H1 (cell line): ENCODE results near the gene DBNL. TPM values are rescaled to one million over a fixed set of nuclear protein-coding genes. Genes with fewer than 3 reads are reported as not detected.
"Not testable (repeated sequence)": the region's sequence is repeated elsewhere in the genome, so short reads cannot be mapped to it uniquely, and the experiment has no call there.

Source experiments
- CTCF ChIA-PET: fragments of 300-600 bp; sonication (Branson Sonifier 250); formaldehyde crosslinking; loops from one replicate; lab custom pipeline; 2021; ENCODE audit not compliant: partially characterized antibody; lab: Charles Lee
- POLR2A ChIA-PET: fragments of 300-600 bp; sonication (Branson Sonifier 250); formaldehyde crosslinking; loops from one replicate; lab custom pipeline; 2021; ENCODE audit warnings: inconsistent platforms; ENCODE audit not compliant: partially characterized antibody; lab: Charles Lee
- DNase-seq, 2 experiments: peaks; one replicate each; pipeline versions ENCODE4 v3.0.0 to v3.0.0-alpha.2; 2010 to 2022; ENCODE audit warnings: low spot score in 2 of 2, low read depth in 1 of 2, mixed read lengths in 1 of 2
- FAIRE-seq: peaks from 2 replicates; lab custom pipeline; 2011; peaks lifted over from hg19 to GRCh38; lab: Jason Lieb, UNC
- H2AFZ ChIP-seq: 2 replicates; pipeline ENCODE4 v1.8.1; 2012; ENCODE audit warnings: low read length, inconsistent platforms
- H2AK5ac ChIP-seq: 2 replicates; pipeline ENCODE4 v1.6.1; 2013; ENCODE audit warnings: low read depth, low read length
- H2BK120ac ChIP-seq: replicated peaks from 2 replicates; pipeline ENCODE3; 2013; ENCODE audit warnings: low read depth, low read length, inconsistent platforms
- H2BK12ac ChIP-seq: 2 replicates; pipeline ENCODE4 v1.6.1; 2013; ENCODE audit warnings: low read depth, low read length
- H2BK15ac ChIP-seq: 2 replicates; pipeline ENCODE4 v1.6.1; 2013; ENCODE audit warnings: low read length
- H2BK20ac ChIP-seq: 2 replicates; pipeline ENCODE4 v1.6.1; 2013; ENCODE audit warnings: low read length
- H2BK5ac ChIP-seq: 2 replicates; pipeline ENCODE4 v1.6.1; 2013; ENCODE audit warnings: low read depth, low read length
- H3K14ac ChIP-seq: 2 replicates; pipeline ENCODE4 v1.6.1; 2013; ENCODE audit warnings: inconsistent platforms; ENCODE audit not compliant: insufficient read length
- H3K18ac ChIP-seq: 2 replicates; pipeline ENCODE4 v1.6.1; 2013; ENCODE audit warnings: low read length; ENCODE audit errors: extremely low read depth
- H3K23ac ChIP-seq: 2 replicates; pipeline ENCODE4 v1.6.1; 2013; ENCODE audit warnings: inconsistent platforms; ENCODE audit not compliant: insufficient read length
- H3K23me2 ChIP-seq: 2 replicates; pipeline ENCODE4 v1.6.1; 2013; ENCODE audit warnings: low read depth, low read length
- H3K27ac ChIP-seq: 2 replicates; pipeline ENCODE4 v1.6.1; 2011; ENCODE audit warnings: low read depth, low read length, inconsistent platforms
- H3K27me3 ChIP-seq, 4 experiments: replicated peaks in 1 of 4; 1 replicate in 1 of 4; 2 replicates in 3 of 4; pipeline versions ENCODE4 v1.6.1 to v1.8.1; 2011 to 2013; ENCODE audit warnings: low read length in 3 of 4, mild to moderate bottlenecking in 3 of 4, inconsistent platforms in 2 of 4, mixed read lengths in 2 of 4, moderate library complexity in 1 of 4; ENCODE audit not compliant: control insufficient read depth in 3 of 4, insufficient read depth in 3 of 4; ENCODE audit errors: extremely low read depth in 1 of 4
- H3K36me3 ChIP-seq, 4 experiments: 2 replicates each; pipeline versions ENCODE4 v1.6.1 to v1.8.1; 2011 to 2013; ENCODE audit warnings: mild to moderate bottlenecking in 4 of 4, low read length in 3 of 4, moderate library complexity in 2 of 4, control low read depth in 1 of 4, inconsistent platforms in 1 of 4; ENCODE audit not compliant: insufficient read depth in 4 of 4, control insufficient read depth in 2 of 4
- H3K4ac ChIP-seq: replicated peaks from 2 replicates; pipeline ENCODE3; 2013; ENCODE audit warnings: low read length, low read depth, mixed read lengths, inconsistent platforms; ENCODE audit not compliant: insufficient read length
- H3K4me1 ChIP-seq, 4 experiments: replicated peaks in 1 of 4; 1 replicate in 1 of 4; 2 replicates in 3 of 4; pipeline versions ENCODE4 v1.6.1 to v1.8.1; 2011 to 2013; ENCODE audit warnings: low read length in 3 of 4, inconsistent platforms in 2 of 4, mixed read lengths in 1 of 4; ENCODE audit not compliant: insufficient read depth in 4 of 4, control insufficient read depth in 3 of 4
- H3K4me2 ChIP-seq, 2 experiments: 2 replicates each; pipeline versions ENCODE4 v1.6.1 to v1.8.1; 2011 to 2013; ENCODE audit warnings: low read depth in 2 of 2, low read length in 2 of 2, control low read depth in 1 of 2, inconsistent platforms in 1 of 2, mild to moderate bottlenecking in 1 of 2; ENCODE audit not compliant: insufficient read depth in 1 of 2
- H3K4me3 ChIP-seq, 4 experiments: fragments of 200-600, 300-600 bp in 1 of 4; sonication (generic), shearing (Covaris generic), sonication (Bioruptor Twin) in 1 of 4; 2 replicates each; pipeline versions ENCODE4 v1.5.1 to v1.8.1; 2011 to 2016; ENCODE audit warnings: low read length in 4 of 4, low read depth in 3 of 4, control low read depth in 2 of 4, inconsistent platforms in 2 of 4, mild to moderate bottlenecking in 2 of 4, mixed read lengths in 1 of 4, moderate library complexity in 1 of 4; ENCODE audit not compliant: insufficient read depth in 2 of 4; ENCODE audit errors: extremely low read depth in 1 of 4
- H3K56ac ChIP-seq: replicated peaks from 2 replicates; pipeline ENCODE3; 2013; ENCODE audit warnings: low read depth, mild to moderate bottlenecking, mixed read lengths, low read length, inconsistent platforms; ENCODE audit not compliant: insufficient read length
- H3K79me1 ChIP-seq: 2 replicates; pipeline ENCODE4 v1.6.1; 2013; ENCODE audit warnings: low read depth, low read length, control low read depth
- H3K79me2 ChIP-seq, 2 experiments: 2 replicates each; pipeline versions ENCODE4 v1.6.1 to v1.8.1; 2012 to 2013; ENCODE audit warnings: low read length in 2 of 2, mild to moderate bottlenecking in 2 of 2, inconsistent platforms in 1 of 2; ENCODE audit not compliant: insufficient read depth in 2 of 2, control insufficient read depth in 1 of 2
- H3K9ac ChIP-seq, 4 experiments: replicated peaks in 1 of 4; 1 replicate in 1 of 4; 2 replicates in 3 of 4; pipeline versions ENCODE4 v1.6.1 to v1.8.1; 2011 to 2013; ENCODE audit warnings: low read depth in 3 of 4, low read length in 3 of 4, control low read depth in 2 of 4, mild to moderate bottlenecking in 2 of 4, moderate library complexity in 2 of 4, inconsistent platforms in 1 of 4; ENCODE audit errors: extremely low read depth in 1 of 4
- H3K9me3 ChIP-seq, 2 experiments: 2 replicates each; pipeline versions ENCODE4 v1.6.1 to v1.8.1; 2012 to 2013; ENCODE audit warnings: mild to moderate bottlenecking in 2 of 2, moderate library complexity in 2 of 2, control low read depth in 1 of 2, inconsistent platforms in 1 of 2, low read depth in 1 of 2, low read length in 1 of 2, mixed read lengths in 1 of 2; ENCODE audit not compliant: insufficient read depth in 2 of 2
- H4K20me1 ChIP-seq, 2 experiments: replicated peaks in 1 of 2; 2 replicates each; pipeline versions ENCODE3 to v1.8.1; 2011 to 2013; ENCODE audit warnings: inconsistent platforms in 2 of 2, low read length in 2 of 2, mild to moderate bottlenecking in 1 of 2; ENCODE audit not compliant: insufficient read depth in 2 of 2, control insufficient read depth in 1 of 2
- H4K5ac ChIP-seq: 2 replicates; pipeline ENCODE4 v1.6.1; 2013; ENCODE audit warnings: low read length, low read depth, mixed read lengths, inconsistent platforms; ENCODE audit not compliant: insufficient read length
- H4K8ac ChIP-seq: 2 replicates; pipeline ENCODE4 v1.8.0; 2013; ENCODE audit warnings: mild to moderate bottlenecking, moderate library complexity, low read length, inconsistent platforms; ENCODE audit not compliant: insufficient read depth; ENCODE audit errors: extremely low read depth
- H4K91ac ChIP-seq: replicated peaks from 2 replicates; pipeline ENCODE3; 2013; ENCODE audit warnings: low read length, mixed read lengths, inconsistent platforms; ENCODE audit not compliant: insufficient read length
- WGBS, 2 experiments: shearing (Covaris generic) in 1 of 2; methylation state at CpG; one replicate each; pipeline versions ENCODE4 v1.1.6 to v1.1.7; 2013 to 2015; ENCODE audit warnings: low lambda C conversion rate in 2 of 2, mixed read lengths in 2 of 2, inconsistent platforms in 1 of 2, low coverage in 1 of 2, missing lambda C conversion rate in 1 of 2; ENCODE audit not compliant: insufficient replicate concordance in 2 of 2, insufficient coverage in 1 of 2, insufficient read length in 1 of 2; ENCODE audit errors: extremely low coverage in 1 of 2, missing lambda C conversion rate in 1 of 2; 5-methylcytosine and 5-hydroxymethylcytosine counted together
- polyA plus RNA-seq, 7 experiments: library from polyadenylated mRNA; depleted of rRNA in 3 of 7; stranded (reverse) in 5 of 7; unstranded in 2 of 7; fragments of >200 nt in 5 of 7; fragments of 200-250 nt in 2 of 7; gene quantifications; 1 replicate in 5 of 7; 2 replicates in 1 of 7; 4 replicates in 1 of 7; pipeline versions ENCODE4 v1.2.1 to v1.2.3, GENCODE V29; 2011 to 2013; ENCODE audit warnings: missing spikeins in 2 of 7, mixed read lengths in 2 of 7
- total RNA-seq: library from RNA; stranded (reverse); fragmentation: NEBNext Ultra II Directional; extraction: Animal tissue kit (Norgen Biotek cat#: 25700); gene quantifications from 2 replicates; pipeline ENCODE4 v1.2.1, GENCODE V29; 2021

DBNL gene
- total and polyA plus RNA-seq, 2 of the 8 experiments (the other 6 are each of a cell fraction or from before 2014, with no cell fraction given) = 30.9 to 56.6 TPM

DNA sequence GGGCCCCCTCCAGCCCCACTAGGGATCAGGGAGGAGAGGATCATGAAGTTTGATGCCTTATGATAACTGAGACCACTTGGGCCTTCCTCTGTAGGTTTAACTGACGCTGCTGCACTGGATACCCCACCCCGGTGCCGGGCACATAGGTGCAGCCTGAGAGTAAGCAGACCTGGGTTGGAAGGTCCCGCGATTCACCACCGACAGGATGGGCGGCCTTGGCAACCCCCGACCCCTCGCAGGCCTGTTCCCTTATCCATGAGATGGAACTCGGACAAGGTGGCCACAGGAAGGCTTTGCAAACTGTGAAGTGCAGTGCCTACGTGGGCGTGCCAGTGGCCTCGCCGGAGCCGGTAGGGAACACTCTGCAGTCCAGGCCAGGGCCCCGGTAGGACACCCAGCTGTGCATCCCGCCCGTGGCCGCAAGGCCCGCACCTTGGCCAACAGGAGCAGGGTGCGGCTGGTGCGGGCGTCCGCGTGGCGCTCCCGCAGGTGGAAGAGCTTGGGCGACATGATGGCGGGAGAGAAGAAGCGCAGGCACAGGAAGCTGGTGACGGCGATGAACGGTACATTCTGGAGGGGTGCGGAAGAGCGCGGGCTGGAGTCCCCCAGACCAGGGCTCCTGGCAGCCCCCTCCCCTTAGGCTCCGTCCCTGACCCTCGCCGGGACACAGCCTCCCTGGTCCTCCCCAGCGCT, 4.6 kb upstream of the DBNL start:
- H3K56ac ChIP-seq, H3K14ac ChIP-seq, CTCF ChIA-PET, H2BK5ac ChIP-seq, H3K79me2 ChIP-seq, H2BK12ac ChIP-seq, H3K27me3 ChIP-seq, H3K79me1 ChIP-seq, H3K23ac ChIP-seq, H2AFZ ChIP-seq, H3K27ac ChIP-seq, H4K91ac ChIP-seq, H3K36me3 ChIP-seq, H3K9me3 ChIP-seq, H2BK20ac ChIP-seq, H4K20me1 ChIP-seq, H2BK120ac ChIP-seq, FAIRE-seq, H4K5ac ChIP-seq, DNase-seq, H3K18ac ChIP-seq, H4K8ac ChIP-seq, H3K4ac ChIP-seq, H3K9ac ChIP-seq, H3K4me1 ChIP-seq, H2AK5ac ChIP-seq, H2BK15ac ChIP-seq, POLR2A ChIA-PET: not testable (repeated sequence)
- peak overlapping the region in 2 of 4 experiments; percentile 23 to 50; a peak in 6 of 8 replicates for H3K4me3 ChIP-seq
- H3K23me2 ChIP-seq = peaks cover 12% of the 10 kb centered on the region
- peak overlapping the region; percentile 49 to 62 for H3K4me2 ChIP-seq
- WGBS, 2 experiments = no CpG with 5 or more reads among the region's 40 CpGs
